SK-N-SH treated with all-trans-retinoic acid at 6 μM for 48 hours (cell line): ENCODE data around the gene SLC26A3.

Experiments
- ATAC-seq: fragments of 200-7000 bp; cut with Tn5 transposase; 3 replicates; pipeline ENCODE4 v1.9.1; 2020; ENCODE audit warnings: mild to moderate bottlenecking, moderate library complexity
- ARNTL ChIP-seq: fragments of 450-650 bp; formaldehyde crosslinking; IDR thresholded peaks from 2 replicates; pipeline ENCODE4 v1.5.0; 2020; ENCODE audit warnings: low read depth, mild to moderate bottlenecking, moderate library complexity, borderline replicate concordance
- BACH2 ChIP-seq: fragments of 250-450 bp; sonication (Bioruptor Pico); IDR thresholded peaks from 2 replicates; pipeline ENCODE4 v1.9.0; 2021; ENCODE audit warnings: mild to moderate bottlenecking, borderline replicate concordance
- CREB5 ChIP-seq: fragments of 250-450 bp; sonication (Bioruptor Pico); IDR thresholded peaks from 2 replicates; pipeline ENCODE4 v1.5.1; 2020; ENCODE audit warnings: low read depth, mild to moderate bottlenecking, moderate library complexity
- ESRRG ChIP-seq: fragments of 250-450 bp; sonication (Bioruptor Pico); IDR thresholded peaks from 2 replicates; pipeline ENCODE4 v1.6.1; 2021; ENCODE audit warnings: mild to moderate bottlenecking
- GLIS3 ChIP-seq: fragments of 250-450 bp; sonication (Bioruptor Pico); IDR thresholded peaks from 2 replicates; pipeline ENCODE4 v1.5.0; 2020; ENCODE audit warnings: mild to moderate bottlenecking, moderate library complexity
- ISL1 ChIP-seq: fragments of 250-450 bp; sonication (Bioruptor Pico); IDR thresholded peaks from 2 replicates; pipeline ENCODE4 v2.1.2; 2022; ENCODE audit warnings: mild to moderate bottlenecking, moderate library complexity
- OSR1 ChIP-seq: fragments of 250-450 bp; sonication (Bioruptor Pico); IDR thresholded peaks from 2 replicates; pipeline ENCODE4 v1.8.0; 2022; ENCODE audit warnings: moderate library complexity, mild to moderate bottlenecking, inconsistent platforms
- PATZ1 ChIP-seq: fragments of 250-450 bp; sonication (Bioruptor Pico); IDR thresholded peaks from 2 replicates; pipeline ENCODE4 v1.8.0; 2020; ENCODE audit warnings: mild to moderate bottlenecking, moderate library complexity, borderline replicate concordance
- POU6F1 ChIP-seq: fragments of 250-450 bp; sonication (Bioruptor Pico); IDR thresholded peaks from 2 replicates; pipeline ENCODE4 v1.8.0; 2021; ENCODE audit warnings: low read depth, mild to moderate bottlenecking, moderate library complexity, borderline replicate concordance
- PPARA ChIP-seq: fragments of 250-450 bp; sonication (Bioruptor Pico); IDR thresholded peaks from 2 replicates; pipeline ENCODE4 v1.5.0; 2020; ENCODE audit warnings: mild to moderate bottlenecking, borderline replicate concordance
- RARB ChIP-seq: fragments of 250-450 bp; sonication (Bioruptor Pico); IDR thresholded peaks from 2 replicates; pipeline ENCODE4 v1.8.0; 2021; ENCODE audit warnings: mild to moderate bottlenecking, moderate library complexity
- SNAI2 ChIP-seq: fragments of 250-450 bp; sonication (Bioruptor Pico); IDR thresholded peaks from 2 replicates; pipeline ENCODE4 v1.5.0; 2020; ENCODE audit warnings: mild to moderate bottlenecking, moderate library complexity
- TCF4 ChIP-seq: fragments of 250-450 bp; sonication (Bioruptor Pico); IDR thresholded peaks from 2 replicates; pipeline ENCODE4 v1.8.0; 2021; ENCODE audit warnings: mild to moderate bottlenecking, moderate library complexity, borderline replicate concordance
- TOX ChIP-seq: fragments of 250-450 bp; sonication (Bioruptor Pico); IDR thresholded peaks from 2 replicates; pipeline ENCODE4 v1.8.0; 2021; ENCODE audit warnings: mild to moderate bottlenecking, moderate library complexity, borderline replicate concordance
- TSHZ2 ChIP-seq: fragments of 250-450 bp; sonication (Bioruptor Pico); IDR thresholded peaks from 2 replicates; pipeline ENCODE4 v1.5.0; 2020; ENCODE audit warnings: mild to moderate bottlenecking, moderate library complexity
- ZC3H10 ChIP-seq: fragments of 250-450 bp; sonication (Bioruptor Pico); IDR thresholded peaks from 2 replicates; pipeline ENCODE4 v1.5.1; 2021; ENCODE audit warnings: mild to moderate bottlenecking, moderate library complexity
- ZFP3 ChIP-seq: fragments of 250-450 bp; sonication (Bioruptor Pico); IDR thresholded peaks from 2 replicates; pipeline ENCODE4 v1.5.0; 2020; ENCODE audit warnings: mild to moderate bottlenecking, moderate library complexity
- ZFP30 ChIP-seq: fragments of 450-650 bp; formaldehyde crosslinking; IDR thresholded peaks from 2 replicates; pipeline ENCODE4 v1.5.0; 2022; ENCODE audit warnings: mild to moderate bottlenecking, moderate library complexity
- ZNF565 ChIP-seq: fragments of 450-650 bp; formaldehyde crosslinking; conservative IDR thresholded peaks from 2 replicates; pipeline ENCODE4 v1.5.0; 2020; ENCODE audit warnings: low read depth, mild to moderate bottlenecking, moderate library complexity
- ZNF70 ChIP-seq: fragments of 450-650 bp; formaldehyde crosslinking; IDR thresholded peaks from 2 replicates; pipeline ENCODE4 v1.5.0; 2020; ENCODE audit warnings: mild to moderate bottlenecking, moderate library complexity
- ZNF8 ChIP-seq: fragments of 450-650 bp; formaldehyde crosslinking; IDR thresholded peaks from 2 replicates; pipeline ENCODE4 v1.5.0; 2020; ENCODE audit warnings: mild to moderate bottlenecking, moderate library complexity

Gene SLC26A3

GRCh38 chr7:107813524-107813923, 10.5 kb upstream of the SLC26A3 start (continued):
- TF ChIP-seq CREB5 (CRISPR knock-in tag) = no peak

- no peak for ATAC-seq
- TF ChIP-seq ARNTL (no peak), TOX (no peak)
Measured at GRCh38 chr7:107811934-107812333, 8.9 kb upstream of the SLC26A3 start.

GRCh38 chr7:107810626-107811025, 7.6 kb upstream of the SLC26A3 start:
- ATAC-seq = no peak
- no peak for TF ChIP-seq BACH2
- TF ChIP-seq ZC3H10 = no peak
- no peak for TF ChIP-seq PPARA
- TF ChIP-seq GLIS3 (CRISPR knock-in tag) = no peak
- TF ChIP-seq TSHZ2 (CRISPR knock-in tag) = no peak
- no peak for TF ChIP-seq TOX
- TF ChIP-seq OSR1 = no peak
- TF ChIP-seq RARB (CRISPR knock-in tag) = no peak
- no peak for TF ChIP-seq ZNF565
- no peak for TF ChIP-seq ISL1 (CRISPR knock-in tag)
- TF ChIP-seq ZNF70 (CRISPR knock-in tag) = no peak
- TF ChIP-seq POU6F1 (CRISPR knock-in tag) = no peak
- TF ChIP-seq PATZ1 (CRISPR knock-in tag) = no peak
- no peak for TF ChIP-seq ZFP30
- no peak for TF ChIP-seq TCF4 (CRISPR knock-in tag)
- no peak for TF ChIP-seq ESRRG (CRISPR knock-in tag)
- TF ChIP-seq ARNTL = no peak
- TF ChIP-seq SNAI2 (CRISPR knock-in tag) = no peak

GRCh38 chr7:107809179-107809578, 6.2 kb upstream of the SLC26A3 start:
- no peak for ATAC-seq
- TF ChIP-seq ZFP3 (CRISPR knock-in tag) = no peak
- TF ChIP-seq BACH2 = no peak
- no peak for TF ChIP-seq ZC3H10
- TF ChIP-seq TCF4 (CRISPR knock-in tag) = no peak
- no peak for TF ChIP-seq SNAI2 (CRISPR knock-in tag)
- TF ChIP-seq ZNF8 (CRISPR knock-in tag) = no peak
- TF ChIP-seq ZFP30 = no peak
- no peak for TF ChIP-seq ESRRG (CRISPR knock-in tag)
- TF ChIP-seq CREB5 (CRISPR knock-in tag) = no peak
- TF ChIP-seq ARNTL = no peak
- no peak for TF ChIP-seq ZNF565
- TF ChIP-seq PPARA = no peak
- TF ChIP-seq OSR1 = no peak
- no peak for TF ChIP-seq POU6F1 (CRISPR knock-in tag)
- no peak for TF ChIP-seq RARB (CRISPR knock-in tag)
